ENCODE data around the gene B4GALT5.
"Not testable (repeated sequence)": the region's sequence is repeated elsewhere in the genome, so short reads cannot be mapped to it uniquely, and the experiment has no call there.

The B4GALT5 gene, protein sequence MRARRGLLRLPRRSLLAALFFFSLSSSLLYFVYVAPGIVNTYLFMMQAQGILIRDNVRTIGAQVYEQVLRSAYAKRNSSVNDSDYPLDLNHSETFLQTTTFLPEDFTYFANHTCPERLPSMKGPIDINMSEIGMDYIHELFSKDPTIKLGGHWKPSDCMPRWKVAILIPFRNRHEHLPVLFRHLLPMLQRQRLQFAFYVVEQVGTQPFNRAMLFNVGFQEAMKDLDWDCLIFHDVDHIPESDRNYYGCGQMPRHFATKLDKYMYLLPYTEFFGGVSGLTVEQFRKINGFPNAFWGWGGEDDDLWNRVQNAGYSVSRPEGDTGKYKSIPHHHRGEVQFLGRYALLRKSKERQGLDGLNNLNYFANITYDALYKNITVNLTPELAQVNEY

DNA sequence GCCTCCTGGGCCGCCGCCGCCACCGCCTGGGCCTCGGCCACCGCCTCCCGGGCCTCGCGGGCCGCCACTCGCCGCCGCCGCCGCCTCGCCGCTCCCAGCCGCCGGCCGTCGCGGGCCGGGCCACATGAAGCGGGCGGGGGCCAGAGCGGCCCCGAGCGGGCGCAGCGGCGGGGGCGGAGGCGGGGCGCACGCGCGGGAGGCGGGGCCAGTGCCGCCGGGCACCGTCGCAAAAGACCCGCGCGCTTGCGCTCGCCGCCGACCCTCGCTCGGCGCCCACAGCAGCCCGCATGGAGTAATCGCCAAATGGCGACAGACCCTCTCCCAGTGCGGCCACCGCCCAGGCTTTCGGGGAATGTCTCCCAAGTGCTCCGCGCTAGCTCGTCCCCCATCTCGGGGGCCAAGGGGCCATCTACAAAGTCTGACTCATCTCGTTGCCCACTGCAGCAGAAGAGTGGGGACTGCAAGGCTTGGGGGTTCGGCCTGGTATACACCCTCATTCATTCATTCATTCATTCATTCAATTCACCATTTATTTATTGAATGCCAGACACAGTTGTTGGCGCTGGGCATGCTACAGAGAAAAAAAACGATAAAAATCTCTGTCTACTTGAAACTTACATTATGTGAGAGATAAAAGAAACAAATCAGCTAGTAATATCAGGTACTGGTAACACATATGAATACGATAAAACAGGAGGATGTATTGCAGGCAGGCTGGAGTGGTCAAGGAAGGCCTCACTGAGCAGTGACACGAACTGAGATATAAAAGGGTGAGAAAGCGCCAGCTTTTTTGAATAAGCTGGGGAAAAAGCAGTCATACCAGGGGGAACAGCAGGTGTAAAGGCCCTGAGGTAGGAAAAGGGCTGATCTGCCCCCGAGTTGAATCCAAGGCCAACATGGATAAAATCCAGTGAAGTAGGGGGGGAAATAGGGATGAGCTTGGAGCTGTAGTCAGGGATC, at the start of gene B4GALT5:
B4GALT5 (minus strand) TSS at position 126 of the 960 bp plus-strand sequence. CDS start 188 bp downstream, outside the sequence.
- peak; percentile 21 for DNase-seq (ENCODE audit: low read depth, low spot score)

DNA sequence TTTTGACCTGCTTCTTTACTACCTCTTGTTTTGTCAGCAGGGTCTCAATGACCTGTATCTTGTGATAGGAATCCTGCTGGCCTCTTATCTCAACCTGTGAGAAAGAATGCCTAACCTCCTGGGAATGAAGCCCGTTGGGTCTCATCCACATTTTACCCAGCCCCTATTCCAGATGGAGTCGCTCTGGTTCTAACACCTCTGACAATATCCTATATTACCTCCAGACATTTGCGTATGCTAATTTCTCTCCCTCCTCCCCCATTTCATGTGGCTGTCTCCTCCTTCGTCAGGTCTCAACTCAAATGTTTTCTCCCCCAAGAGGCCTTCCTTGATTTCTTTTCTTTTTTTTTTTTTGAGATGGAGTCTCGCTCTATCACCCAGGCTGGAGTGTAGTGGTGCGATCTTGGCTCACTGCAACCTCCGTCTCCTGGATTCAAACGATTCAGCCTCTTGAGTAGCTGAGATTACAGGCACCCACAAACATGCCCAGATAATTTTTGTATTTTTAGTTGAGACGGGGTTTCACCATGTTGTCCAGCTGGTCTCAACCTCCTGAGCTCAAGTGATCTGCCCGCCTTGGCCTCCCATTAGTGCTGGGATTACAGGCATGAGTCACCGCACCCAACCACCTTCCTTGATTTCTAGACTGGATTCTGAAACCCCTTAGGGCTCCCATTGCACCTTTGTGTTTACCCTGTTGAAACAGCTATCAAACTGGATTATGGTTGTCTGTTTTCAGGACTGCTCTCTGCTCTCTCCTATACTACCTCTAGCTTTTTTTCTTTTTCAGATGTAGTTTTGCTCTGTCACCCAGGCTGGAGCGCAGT, 49.5 kb upstream of the B4GALT5 start:
- no peak for DNase-seq (ENCODE audit: low read depth, low spot score)

DNA sequence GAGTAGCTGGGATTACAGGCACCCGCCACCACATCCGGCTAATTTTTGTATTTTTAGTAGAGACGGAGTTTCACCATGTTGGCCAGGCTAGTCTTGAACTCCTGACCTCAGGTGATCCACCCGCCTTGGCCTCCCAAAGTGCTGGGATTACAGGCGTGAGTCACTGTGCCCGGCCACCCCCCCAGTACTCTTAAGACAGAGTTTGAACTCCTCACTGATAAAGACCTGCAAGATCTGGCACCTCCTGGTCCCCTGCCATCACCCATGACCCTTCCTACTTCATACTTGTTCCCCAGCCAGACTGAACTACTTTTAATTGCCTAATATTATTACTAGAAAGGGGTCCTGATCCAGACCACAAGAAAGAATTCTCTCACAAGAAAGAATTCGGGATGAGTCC, 48.2 kb upstream of the B4GALT5 start:
- DNase-seq (ENCODE audit: low read depth, low spot score): not testable (repeated sequence)

DNA sequence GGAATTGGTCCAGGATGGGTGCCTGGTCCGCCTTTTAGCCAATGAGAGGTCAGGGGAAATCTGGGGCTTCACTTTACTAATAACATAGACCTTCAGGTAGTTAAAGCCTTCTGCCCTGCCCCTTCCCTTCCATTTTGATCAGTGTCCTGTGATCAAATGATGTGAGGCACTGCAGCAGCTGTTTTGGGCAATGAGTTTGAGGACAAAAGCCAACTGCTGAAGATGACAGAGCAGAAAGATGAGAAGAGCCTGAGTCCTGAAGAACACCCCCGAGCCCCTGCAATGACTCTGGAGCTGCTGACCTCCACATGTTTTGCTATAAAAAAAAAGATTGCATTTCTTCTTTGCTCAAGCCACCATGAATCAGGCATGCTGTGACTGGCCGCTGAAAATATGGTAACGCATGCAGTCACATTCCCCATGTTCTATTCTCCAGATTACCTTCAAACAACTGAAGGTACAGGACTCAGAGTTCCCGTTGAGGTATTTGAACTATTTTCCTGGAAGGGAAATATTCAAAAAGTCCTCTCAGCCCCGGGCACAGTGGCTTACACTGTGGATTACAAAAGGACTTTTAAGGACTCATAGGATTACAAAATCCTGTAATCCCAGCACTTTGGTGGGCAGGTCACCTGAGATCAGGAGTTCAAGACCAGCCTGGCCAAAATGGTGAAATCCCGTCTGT, 45.7 kb upstream of the B4GALT5 start:
- no peak for DNase-seq (ENCODE audit: low read depth, low spot score)

DNA sequence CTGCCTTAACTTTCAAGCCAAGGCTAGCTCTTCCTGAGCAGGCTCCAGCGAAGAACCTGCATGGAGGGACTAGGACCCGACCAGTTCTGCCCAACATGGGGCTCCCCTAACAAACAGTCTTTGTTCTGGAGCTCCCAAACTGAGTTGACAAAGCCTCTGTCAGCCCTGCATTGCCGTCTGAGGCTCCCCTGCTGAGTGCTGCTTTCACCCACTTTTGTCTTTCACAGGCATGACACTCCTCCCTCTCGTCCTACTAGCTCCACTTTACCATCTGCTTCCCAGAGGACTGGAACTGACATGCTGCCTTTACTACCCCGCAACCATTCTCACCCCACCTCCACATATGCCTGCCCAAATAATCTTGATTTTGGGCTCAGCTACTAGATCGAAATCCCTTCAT, 45.1 kb upstream of the B4GALT5 start:
- DNase-seq (ENCODE audit: low read depth, low spot score): no peak

DNA sequence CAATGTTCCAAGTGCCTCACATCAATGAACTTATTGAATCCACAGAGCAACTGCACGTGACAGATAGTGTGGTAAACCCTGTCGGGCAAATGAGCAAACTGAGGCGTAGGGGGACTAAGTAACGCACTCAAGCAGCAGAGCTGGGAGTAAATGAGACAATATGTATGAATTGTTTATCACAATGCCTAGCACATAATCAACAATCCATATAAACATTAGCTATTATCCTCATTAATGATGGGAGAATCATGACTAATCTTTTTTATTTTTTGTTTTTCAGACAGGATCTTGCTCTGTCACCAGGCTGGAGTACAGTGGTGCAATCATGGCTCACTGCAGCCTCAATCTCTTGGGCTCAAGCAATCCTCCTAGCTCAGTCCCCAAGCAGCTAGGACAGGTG, 43.9 kb upstream of the B4GALT5 start:
- DNase-seq (ENCODE audit: low read depth, low spot score): no peak

DNA sequence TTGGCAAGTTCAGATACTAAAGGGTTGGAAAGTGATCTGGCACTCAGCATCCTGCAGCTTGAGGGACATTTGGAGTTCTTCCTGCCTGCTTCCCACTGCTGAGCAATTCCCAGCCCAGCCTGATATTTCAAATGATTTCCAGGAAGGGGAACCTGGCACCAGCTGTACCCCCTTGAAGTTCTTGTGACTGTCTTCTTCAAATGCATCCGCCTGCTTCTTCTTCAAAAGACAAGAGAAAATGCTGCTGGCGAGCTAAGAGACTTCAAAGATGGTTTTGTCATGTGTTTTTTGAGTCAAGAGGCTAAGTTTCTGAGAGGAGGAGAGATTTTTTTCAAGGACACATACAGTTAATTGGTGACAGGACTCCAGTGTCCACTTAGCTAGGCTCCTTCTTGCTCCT, 42.6 kb upstream of the B4GALT5 start:
- DNase-seq (ENCODE audit: low read depth, low spot score): no peak

DNA sequence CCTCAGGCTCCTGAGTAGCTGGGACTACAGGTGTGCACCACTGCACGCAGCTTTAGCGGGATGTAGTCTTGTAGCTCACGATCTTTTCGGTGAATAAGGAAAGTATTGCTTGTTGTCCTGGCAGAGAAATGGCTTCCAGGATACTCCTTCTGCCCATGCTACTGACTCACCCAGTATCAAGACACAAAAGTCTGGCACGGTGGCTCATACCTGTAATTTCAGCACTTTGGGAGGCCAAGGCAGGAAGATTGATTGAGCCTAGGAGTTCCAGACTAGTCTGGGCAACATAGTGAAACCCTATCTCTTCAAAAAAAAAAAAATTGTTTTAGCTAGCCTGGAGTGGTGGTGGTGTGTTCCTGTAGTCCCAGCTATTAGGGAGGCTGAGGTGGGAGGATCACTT, 40.9 kb upstream of the B4GALT5 start:
- DNase-seq (ENCODE audit: low read depth, low spot score): no peak

DNA sequence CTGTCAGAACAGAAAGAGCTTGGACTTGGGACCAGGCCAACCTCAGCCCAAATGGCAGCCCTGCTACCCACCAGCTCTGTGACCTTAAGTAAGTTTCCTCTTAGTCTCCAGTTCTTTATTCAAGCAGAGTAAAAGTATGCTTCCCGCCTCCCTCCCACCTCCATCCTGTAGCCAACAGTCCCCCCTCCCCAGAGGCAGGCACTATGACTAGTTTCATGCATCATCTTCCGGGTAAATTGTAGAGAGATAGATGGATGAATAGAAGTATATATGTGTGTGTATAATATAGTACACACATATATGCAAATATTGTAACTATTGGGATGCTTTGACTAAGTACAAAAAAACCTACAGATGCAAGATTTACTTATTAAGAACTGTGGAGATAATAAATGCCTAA, 39.5 kb upstream of the B4GALT5 start:
- DNase-seq (ENCODE audit: low read depth, low spot score): no peak

DNA sequence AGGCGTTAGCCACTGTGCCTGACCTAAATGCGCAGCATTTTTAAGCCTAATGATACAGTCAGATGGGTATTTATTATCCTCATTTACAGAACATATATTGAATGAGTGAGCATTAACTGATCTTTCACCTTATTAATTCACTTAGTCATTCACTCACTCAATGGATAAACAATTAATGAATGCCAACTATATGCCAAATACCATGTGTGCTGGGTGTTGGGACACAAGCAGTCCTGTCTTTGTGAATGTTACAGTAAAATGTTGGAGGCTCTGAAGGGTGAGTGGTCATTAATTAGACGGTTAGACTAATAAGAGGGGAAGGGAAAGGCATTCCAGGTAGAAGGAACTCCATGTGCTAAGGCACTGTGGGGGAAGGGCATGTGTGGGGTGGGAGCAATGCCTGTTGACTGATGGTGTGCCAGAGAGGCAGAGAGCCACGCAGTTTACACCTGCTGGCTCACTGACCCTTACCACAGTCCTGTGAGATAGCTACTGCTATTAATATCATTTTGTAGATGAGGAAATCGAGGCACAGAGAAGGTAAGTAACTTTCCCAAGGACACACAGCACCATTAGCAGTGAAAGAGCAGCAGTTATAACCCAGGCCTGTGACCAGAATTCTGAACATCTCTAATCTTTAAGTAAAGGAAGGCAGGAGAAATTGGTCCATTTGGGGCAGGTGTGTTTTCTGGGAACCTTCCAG, 38.7 kb upstream of the B4GALT5 start:
- DNase-seq (ENCODE audit: low read depth, low spot score): no peak

DNA sequence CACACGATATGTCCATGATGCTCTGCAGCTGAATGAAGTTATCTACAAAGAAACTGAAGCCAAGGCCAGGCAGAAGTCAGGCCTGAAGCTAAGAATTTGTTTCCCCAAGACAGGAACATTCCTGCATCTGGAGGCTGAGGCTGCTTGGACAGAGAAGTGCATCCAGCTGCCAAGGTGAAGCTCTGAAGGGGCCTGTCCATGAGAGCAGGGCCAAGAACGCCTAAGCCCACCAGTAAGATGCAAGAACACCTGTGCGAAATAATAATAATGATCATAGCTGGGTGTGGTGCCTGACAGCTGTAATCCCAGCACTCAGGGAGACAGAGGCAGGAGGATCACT, 37.7 kb upstream of the B4GALT5 start:
- DNase-seq (ENCODE audit: low read depth, low spot score): no peak

DNA sequence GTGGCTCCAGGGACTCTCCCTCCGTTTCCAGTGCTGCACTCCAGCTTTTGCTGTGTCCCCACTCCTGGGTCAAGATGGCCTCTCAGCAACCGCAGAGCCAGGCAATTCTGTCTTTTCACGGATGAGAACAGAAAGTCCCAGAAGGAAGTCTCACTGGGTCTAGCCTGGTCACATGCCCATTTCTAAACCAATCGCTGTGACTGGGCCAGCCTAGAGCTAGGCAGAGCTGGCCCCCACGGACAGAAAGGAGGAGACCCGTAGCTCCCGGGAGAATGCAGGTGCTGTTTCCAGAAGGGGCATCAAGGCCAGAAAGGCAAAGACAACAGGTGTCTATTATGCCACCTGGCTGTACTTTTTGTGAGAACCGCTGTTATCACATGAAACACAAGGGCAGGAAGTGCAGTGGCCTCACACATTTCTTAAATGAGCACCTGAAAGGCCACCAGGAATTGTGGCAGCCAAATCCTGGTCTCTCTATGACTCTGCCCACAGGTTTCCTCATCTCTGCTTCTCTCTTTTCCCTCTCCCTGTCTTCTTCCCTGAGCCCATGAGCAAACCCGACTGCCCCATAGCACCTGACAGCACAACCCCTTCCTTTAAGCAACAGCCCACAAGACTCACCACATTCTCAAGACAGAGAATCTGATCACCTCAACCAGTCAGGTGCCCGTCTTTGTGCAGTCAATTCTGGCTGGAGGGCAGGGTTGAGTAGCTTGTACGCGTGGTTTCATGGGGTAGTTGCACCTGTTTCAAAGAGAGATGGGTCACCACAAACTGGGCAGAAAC, 37.1 kb upstream of the B4GALT5 start:
- DNase-seq (ENCODE audit: low read depth, low spot score): no peak

DNA sequence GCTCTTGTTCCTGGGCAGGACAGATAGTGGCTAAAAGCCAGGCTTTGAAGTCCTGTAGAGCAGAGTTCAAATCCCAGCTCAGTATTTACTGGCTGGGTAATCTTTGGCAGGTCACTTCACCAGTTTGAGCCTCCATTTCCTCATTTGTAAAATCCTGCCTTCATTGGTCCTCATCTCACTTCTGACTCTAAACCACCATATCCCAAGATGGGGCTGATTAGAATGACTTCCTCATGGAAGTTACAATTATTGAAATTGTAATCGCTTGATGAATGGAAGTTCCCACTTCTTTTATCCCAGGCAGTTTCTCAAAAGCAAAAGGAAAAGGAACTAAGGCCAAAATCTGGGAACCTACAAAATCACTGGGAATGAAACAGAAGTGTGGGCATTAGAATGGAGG, 35.9 kb upstream of the B4GALT5 start:
- DNase-seq (ENCODE audit: low read depth, low spot score): no peak

DNA sequence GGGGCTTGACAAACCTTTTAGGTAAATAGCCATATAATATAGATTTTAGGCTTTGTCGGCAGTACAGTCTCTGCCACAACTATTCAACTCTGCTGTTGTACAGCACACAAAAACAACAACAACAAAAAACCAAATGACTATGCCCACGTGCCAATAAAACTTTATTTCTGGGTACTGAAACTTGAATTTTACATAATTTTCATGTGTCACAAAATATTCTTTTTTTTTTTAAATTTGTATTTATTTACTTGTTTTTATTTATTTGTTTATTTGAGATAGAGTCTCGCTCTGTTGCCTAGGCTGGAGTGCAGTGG, 34.8 kb upstream of the B4GALT5 start:
- DNase-seq (ENCODE audit: low read depth, low spot score): no peak

DNA sequence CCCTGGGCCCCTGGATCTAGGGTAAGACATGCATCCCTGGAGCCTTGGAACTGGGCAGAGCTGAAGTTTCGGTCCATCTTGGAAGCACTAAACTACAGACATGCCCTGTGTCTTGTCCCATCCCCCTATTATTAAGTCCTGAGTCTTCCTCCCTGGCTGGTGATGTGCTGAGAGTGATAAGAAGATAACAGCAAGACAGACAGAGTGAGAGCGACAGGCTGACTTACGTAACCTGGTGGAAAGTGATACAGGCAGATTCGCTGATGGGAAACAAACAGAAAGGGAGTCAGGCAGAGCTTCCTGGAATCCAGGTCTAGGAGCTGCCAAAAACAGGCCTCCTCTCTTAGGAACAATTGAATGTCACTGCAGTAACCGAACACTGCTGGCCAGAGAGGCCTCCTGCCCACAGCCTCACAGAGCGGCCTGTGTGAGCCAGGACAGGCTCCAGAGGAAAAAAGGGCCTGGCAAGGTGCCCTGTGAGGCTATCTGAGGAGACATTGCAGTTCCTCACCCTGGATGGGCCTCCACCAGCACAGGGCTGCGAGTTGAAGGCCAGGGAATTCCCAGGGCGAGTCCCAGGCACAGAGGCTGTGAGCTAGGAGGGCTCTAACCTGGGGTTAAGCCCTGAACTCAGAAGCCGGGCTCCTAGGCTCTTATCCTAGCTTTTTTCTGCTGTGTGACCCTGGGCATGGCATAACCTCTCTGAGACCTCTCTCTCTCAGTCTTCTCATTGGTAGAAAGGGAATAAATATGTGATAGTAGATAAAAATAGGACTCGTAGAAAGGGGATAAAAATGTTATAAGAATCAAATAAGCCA, 34.2 kb upstream of the B4GALT5 start:
- no peak for DNase-seq (ENCODE audit: low read depth, low spot score)

DNA sequence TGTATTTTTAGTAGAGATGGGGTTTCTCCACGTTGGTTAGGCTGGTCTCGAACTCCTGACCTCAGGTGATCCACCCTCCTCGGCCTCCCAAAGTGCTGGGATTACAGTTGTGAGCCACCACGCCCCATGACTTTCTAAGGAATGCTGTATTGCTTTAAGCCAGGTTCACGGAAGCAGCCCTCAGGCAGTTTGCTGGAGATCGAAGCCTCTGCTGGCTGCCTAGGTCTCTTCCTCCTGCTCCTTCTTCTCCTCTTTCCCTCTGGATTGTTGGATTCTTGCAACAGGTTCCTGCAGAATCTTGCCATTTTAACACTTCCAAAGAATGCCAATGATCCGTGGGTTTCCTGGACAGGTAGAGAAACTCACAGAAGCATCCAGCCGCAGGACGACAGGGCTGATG, 29.3 kb upstream of the B4GALT5 start:
- no peak for DNase-seq (ENCODE audit: low read depth, low spot score)

DNA sequence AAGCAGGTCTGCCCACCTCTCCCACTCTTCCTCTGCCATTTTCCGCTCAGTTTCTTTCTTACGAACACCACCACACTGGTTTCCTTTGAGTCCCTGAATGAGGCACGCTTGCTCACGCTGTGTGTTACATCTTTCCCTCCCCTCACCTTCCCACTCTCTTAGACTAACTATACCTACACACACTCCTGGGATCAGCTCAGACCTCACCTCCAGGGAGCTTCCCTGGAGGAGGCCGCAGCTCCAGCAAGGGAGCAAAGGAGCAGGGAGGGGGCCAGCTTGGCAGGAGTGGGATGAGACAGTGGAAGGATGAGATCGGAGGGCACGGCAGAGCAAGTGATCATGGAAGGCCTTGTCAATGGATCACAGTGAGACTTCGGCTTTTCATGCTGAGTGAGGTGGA, 28.3 kb upstream of the B4GALT5 start:
- no peak for DNase-seq (ENCODE audit: low read depth, low spot score)

DNA sequence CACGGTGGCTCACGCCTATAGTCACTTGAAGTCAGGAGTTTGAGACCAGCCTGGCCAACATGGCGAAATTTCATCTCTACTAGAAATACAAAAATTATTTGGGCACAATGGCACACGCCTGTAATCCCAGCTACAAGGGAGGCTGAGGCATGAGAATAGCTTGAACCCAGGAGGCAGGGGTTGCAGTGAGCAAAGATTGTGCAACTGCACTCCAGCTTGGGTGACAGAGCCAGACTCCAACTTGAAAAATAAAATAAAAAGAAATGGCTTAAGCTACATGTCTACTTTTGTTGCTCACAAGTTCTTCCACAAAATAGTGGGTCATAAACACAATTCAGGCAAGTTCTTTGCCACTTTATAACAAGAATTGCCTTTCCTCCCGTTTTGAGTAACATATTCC, 27.1 kb upstream of the B4GALT5 start:
- DNase-seq (ENCODE audit: low read depth, low spot score): no peak

DNA sequence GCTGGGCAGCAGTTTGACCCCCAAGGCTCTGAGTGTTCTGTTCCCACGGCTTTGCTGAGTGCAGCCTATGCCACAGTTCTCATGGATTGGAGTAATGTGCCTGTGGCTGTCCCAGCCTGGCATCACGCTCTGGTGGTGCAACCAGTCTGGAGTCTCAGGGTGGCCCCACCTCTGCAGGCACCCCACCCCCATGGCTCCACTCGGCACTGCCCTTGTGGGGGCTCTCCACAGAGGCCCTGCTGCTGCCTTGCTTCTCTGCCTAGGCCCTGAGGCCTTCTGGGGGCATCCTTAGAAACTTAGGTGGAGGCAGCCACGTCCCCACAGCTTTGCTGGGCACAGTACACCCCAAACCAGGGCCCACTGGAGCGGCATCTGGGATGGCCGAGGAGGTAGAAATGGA, 25.4 kb upstream of the B4GALT5 start:
- no peak for DNase-seq (ENCODE audit: low read depth, low spot score)
